VCaP (cell line): ENCODE results near the gene PLCD3.
A peak's percentile ranks its signal among the peaks of the same experiment; 100 is the strongest.

Experiments used
- H3K27ac ChIP-seq: fragments of 450-650 bp; 2 replicates; pipeline ENCODE4 v1.5.1; 2017
- CTCF ChIP-seq: fragments of 450-650 bp; conservative IDR thresholded peaks from 2 replicates; pipeline ENCODE4 v1.5.1; 2017; ENCODE audit warnings: mild to moderate bottlenecking, moderate library complexity

PLCD3 gene

GRCh38 chr17:45104907-45105624 lies 27.2 kb downstream of the PLCD3 start:
- TF ChIP-seq CTCF, result 0 out of 2 replicates have a peak, but pooled peaks have one; percentile 5
- no peak overlapping the region for H3K27ac ChIP-seq

DNA sequence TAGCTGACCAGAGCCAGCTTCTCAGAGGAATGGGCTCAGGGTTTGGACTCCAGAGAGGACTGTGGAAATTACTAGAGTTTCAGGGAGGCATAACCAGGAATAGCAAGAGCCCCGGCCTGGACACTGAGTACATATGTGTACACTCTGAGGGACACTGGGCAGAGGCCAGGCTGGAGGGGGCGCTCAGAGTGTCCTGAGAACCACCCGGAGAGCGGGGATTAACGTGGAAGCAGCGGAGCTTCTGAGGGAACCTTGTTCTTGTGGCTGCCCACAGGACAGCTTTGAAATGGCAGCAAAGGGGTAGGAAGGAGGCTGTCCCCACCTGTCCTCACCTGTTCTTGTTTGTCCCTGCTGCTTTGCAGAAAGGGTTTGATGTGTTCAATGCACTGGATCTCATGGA lies 27.8 kb downstream of the PLCD3 start:
- no peak for TF ChIP-seq CTCF
- H3K27ac ChIP-seq, result no peak overlapping the region

- TF ChIP-seq CTCF, result no peak
- H3K27ac ChIP-seq, result no peak overlapping the region
Measured at GRCh38 chr17:45104029-45104428, 28.3 kb downstream of the PLCD3 start.

GRCh38 chr17:45103269-45103795 lies 29.0 kb downstream of the PLCD3 start:
- TF ChIP-seq CTCF, result no peak
- no peak overlapping the region for H3K27ac ChIP-seq

DNA sequence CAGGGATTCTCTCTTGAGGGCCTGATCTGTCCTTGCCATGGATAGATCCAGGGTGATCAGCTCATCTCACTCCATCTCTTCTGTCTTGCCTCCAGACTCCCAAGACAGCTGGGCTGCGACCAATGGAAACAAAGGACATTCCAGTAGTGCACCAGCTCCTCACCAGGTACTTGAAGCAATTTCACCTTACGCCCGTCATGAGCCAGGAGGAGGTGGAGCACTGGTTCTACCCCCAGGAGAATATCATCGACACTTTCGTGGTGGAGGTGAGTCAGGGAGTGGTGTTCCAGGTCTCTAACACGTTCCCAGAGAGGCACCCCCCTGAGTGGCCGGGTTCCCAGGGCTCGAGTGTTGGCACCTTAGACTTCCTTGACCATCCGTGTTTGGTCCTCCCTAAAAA lies 29.5 kb downstream of the PLCD3 start:
- no peak overlapping the region for H3K27ac ChIP-seq
- no peak for TF ChIP-seq CTCF

- H3K27ac ChIP-seq, result no peak overlapping the region
- TF ChIP-seq CTCF, result no peak
Measured at GRCh38 chr17:45101883-45102811, 30.2 kb downstream of the PLCD3 start.

DNA sequence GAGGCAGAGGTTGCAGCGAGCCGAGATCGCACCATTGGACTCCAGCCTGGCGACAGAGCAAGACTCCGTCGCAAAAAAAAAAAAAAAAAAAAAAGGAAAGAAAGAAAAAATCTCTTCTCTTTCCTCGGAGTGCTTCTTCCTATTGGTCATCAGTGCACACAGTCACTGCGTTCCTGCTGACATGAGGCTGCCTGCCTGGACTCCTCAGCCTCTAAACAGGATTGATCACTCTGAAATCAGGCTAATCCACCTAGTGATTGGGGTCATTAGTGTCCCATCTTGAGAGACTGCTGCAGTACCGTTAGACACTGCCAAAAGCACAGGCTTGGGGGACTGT lies 30.8 kb downstream of the PLCD3 start:
- no peak for TF ChIP-seq CTCF
- H3K27ac ChIP-seq, result no peak overlapping the region
